GM18873 (cell line): ENCODE data around the gene PLG.
"Not testable (repeated sequence)": the region's sequence is repeated elsewhere in the genome, so short reads cannot be mapped to it uniquely, and the experiment has no call there.

ENCODE experiments used
- ATAC-seq: cut with Tn5 transposase; IDR thresholded peaks from one replicate; pipeline ENCODE4 v1.9.1; 2021; ENCODE audit warnings: mild to moderate bottlenecking, moderate library complexity, moderate number of reproducible peaks; ENCODE audit not compliant: unreplicated experiment, low FRiP score

The PLG gene

DNA sequence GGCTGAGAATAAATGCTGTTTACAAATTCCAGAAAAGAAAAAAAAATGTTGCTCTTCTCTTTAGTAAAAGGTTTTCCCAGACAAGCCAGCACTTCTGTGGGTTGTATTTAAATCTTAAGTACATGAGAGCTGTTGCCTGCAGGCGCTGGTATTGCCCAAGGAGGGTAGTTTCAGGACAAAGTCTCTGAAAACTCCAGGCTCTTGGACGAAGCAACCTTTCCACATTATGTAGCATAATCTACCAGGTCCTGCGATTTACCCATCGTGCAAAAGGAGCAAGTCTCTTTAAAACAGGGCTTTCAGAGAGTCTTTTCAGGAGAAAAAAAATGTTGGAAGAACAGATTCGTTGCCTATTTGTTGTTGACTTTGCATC is 65.6 kb downstream of the PLG start:
- peak; percentile 13 for ATAC-seq

DNA sequence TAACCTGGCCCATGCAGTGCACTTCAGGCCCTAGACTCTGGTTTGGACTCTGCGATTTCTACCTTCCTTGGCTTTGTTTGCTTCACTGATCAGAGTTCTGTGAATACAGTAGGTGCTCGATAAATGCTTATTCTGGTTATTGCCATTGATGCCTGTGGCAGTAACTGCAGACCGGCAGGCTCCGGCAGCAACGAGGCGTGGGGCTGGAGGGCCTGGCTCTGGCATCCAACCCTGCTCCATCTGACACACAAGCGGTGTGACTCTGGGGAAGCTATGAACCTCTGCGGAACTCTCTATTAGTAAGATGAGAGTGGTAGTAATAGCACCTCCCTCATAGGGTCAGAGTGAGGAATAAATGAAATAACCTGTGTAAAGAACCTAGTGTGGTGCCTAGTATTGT is 66.1 kb downstream of the PLG start:
- ATAC-seq = no peak

DNA sequence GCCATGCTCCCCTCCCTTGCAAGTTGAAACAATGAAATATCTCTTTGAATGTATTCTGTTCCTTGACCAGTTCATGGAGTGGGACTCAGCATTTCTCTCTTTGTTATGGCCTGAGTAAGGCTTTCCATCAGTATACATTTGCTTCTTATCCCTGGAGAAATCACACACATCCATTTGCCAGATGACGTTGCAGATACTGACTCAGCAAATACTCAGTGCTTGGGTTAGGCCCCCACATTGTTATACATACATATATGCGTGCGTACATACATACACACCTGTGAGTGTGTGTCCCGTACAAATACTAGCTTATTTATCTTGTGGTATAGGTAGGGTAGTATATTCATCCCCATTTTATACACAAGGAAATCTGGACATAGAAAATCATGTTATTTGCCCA is 72.4 kb downstream of the PLG start:
- ATAC-seq = no peak

DNA sequence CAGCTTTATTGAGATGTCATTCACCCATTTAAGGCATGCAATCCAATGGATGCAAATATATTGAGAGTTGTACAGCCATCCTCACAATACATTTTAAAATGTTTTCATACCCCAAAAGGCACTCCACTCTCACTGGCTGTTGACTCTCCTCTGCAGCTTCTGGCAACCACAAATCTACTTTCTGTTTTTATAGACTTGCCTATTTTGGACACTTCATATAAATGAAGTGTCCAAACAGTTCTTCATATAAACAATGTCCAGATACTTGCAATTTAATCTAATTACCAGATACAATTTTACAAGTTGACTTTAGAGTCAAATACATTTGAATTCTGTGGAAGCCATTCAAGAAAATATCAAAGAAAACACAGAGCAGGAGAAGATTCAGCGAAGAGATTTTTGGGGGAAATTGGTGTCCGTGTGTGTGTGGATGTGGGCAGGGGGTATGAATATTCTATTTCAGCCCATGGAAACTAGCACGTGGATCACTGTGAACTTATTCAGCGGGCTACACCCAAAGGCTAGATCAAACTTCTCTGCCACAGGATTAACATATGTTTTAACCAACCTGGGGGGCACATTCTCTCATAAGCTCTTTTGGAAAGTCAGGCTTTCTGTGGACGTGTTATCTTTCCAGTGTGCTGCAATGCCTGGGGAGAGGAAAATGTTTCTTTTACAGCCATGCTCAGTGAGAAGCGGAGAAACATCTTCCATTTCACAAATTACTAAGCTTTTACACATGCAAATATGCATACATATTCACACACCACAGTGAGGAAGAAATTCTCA is 73.9 kb downstream of the PLG start:
- ATAC-seq = no peak

DNA sequence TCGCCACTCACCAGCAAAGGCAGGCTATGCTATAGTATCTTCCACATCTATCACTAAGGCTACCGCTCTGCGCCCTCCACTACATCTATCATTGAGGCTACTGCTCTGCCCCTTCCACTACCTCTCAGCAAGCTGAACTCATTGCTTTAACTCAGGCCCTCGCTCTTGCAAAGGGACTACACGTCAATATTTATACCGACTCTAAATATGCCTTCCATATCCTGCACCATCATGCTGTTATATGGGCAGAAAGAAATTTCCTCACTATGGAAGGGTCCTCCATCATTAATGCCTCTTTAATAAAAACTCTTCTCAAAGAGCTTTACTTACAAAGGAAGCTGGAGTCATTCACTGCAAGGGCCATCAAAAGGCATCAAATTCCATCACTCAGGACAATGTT is 77.1 kb downstream of the PLG start:
- ATAC-seq = not testable (repeated sequence)

DNA sequence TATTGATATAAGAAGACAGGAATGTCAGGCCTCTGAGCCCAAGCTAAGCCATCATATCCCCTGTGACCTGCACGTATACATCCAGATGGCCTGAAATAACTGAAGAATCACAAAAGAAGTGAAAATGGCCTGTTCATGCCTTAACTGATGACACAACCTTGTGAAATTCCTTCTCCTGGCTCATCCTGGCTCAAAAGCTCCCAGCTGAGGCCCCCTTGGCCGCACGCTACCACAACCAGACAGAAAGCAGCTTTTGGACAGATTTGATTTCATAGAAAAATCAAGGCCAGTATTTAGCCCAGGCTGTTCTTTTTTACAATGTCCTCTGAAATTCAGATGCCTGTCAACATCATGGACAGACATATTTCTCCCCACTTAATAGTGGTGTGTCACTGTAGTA is 78.6 kb downstream of the PLG start:
- ATAC-seq = not testable (repeated sequence)

DNA sequence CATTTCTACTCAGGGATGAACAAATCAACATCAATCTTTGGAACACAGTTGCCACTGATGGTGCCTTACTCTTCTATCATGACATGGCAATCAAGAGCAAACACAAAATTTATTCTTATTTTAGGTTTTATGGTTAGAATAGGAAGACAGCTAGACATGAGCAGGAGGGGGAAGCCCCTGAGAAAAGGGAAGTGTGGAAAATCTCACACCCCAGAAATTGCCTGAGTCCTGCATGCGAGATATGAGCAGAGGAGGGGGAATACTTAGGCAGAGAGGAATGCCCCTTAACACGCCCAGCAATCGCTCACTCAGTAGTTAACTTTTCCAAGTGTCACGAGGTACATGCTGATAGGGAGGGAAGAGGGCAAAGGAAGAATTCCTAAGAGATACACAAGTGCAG is 79.3 kb downstream of the PLG start:
- no peak for ATAC-seq

DNA sequence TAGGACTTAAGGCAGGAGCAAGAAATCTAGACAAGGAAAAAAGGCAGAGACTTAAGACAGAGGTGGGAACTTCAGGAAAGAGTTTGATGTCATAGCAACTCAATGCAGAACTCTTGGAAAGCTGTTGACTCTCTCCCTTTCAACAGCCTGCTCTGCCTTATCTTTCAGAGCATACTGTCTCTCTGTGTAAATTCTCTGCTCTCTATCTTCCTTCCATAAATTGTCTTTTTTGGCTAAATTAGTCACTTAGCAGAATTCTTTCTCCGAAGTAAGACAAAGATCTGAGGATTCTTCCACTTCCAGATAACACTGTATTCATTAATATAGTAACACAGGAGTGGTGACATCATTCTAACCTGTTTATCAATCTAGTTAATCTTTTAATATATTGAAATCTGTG is 80.2 kb downstream of the PLG start:
- ATAC-seq = no peak

DNA sequence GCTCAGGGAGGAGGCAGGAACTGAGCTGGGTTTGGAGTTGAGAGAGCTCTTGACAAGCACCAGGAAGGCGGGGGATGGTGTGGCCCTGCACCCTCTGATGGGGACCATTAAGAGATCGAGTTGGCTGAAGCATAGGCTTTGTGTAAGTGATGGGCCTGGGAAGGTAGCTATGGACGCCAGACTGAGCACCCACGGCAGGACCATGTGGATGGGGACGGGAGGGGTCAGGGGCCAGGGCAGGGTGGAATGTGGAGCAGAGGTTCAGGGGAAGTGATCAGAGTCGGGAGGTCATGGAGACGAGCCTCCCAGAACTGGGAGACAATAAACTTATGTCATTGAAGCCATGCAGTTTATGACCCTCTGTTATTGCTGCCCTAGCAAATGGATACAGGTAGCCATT is 81.7 kb downstream of the PLG start:
- ATAC-seq = no peak

DNA sequence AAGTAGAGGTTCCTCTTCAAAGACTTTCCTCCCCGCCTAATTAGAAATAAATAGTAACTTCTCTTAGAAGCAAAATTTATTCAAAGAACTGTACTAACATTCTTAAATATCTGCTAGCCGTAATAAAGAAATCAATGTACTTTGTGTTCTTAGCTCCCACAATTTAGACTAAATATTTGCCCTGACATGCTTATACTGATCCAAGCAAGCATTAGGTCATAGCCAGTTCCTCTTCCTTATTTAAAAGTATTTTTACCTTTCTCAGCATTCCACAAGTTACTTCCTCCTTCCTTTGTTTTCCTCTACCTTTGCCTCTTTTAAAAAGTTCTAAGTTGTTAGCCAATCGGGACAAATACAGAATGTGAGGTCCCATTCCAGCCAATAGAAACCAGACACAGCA is 86.1 kb downstream of the PLG start:
- ATAC-seq = not testable (repeated sequence)

DNA sequence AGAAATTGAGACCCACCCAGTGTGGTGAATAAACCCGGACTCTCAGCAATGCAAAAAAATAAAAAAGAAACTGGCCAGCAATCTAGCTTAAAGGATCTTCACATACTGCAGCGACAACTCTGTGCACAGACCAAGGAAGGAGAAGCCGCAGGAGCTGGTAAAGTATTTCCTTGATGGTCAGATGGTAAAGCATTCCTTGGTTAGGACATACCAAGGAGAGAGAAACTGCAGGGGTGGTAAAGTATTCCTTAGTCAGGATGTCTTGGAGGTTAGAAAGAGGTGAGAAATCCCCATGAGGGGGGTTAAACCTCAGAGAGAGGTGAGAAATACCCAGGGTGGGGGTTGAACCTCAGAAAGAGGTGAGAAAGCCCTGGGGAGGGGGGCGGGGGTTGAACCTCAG is 86.8 kb downstream of the PLG start:
- ATAC-seq = no peak

DNA sequence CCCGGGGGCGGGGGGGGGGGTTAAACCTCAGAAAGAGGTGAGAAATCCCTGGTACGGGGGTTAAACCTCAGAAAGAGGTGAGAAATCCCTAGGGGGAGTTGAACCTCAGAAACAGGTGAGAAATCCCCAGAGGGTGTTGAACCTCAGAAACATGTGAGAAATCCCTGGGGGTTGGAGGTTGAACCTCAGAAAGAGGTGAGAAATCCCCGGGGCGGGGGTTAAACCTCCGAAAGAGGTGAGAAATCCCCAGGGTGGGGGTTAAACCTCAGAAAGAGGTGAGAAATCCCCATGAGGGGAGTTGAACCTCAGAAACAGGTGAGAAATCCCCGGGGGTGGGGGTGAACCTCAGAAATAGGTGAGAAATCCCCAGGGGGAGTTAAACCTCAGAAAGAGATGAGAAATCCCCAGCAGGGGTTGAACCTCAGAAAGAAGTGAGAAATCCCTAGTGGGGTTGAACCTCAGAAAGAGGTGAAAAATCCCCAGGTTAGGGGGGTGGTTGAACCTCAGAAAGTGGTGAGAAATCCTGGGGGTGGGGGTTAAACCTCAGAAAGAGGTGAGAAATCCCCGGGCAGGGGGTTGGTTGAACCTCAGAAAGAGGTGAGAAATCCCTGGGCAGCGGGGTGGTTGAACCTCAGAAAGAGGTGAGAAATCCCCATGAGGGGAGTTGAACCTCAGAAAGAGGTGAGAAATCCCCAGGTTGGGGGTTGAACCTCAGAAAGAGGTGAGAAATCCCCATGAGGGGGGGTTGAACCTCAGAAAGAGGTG is 87.4 kb downstream of the PLG start:
- ATAC-seq = no peak

DNA sequence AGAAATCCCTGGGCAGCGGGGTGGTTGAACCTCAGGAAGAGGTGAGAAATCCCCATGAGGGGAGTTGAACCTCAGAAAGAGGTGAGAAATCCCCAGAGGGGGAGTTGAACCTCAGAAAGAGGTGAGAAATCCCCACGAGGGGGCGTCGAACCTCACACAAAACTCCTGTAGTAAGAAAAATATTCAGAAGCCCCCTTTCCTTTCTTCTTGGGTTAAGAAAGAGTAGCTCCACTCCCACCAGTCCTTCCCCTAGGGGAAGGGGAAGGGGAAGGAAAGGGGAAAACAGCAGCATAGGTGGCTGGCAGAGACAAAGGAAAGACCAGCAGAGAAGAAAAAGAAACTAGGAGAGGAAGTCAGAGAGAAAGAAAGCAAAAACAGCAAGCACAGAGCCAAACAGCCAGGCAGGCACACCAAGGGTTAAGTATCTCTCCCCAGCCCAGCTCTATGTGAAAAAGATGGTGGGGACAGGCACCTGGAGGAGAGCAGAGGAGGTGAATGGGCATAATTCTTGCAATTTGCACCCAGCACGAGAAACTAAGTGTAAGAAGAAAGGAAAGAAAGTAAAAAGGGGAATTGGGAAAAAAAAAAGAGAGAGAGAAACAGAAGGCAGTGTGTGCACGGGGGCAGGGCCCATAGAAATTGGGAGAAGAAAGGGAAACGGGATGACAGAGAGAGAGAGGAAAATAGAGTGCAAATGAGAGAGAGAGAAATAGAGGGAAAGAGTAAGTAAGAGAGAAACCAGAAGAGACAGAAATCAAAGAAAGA is 88.2 kb downstream of the PLG start:
- ATAC-seq = no peak

DNA sequence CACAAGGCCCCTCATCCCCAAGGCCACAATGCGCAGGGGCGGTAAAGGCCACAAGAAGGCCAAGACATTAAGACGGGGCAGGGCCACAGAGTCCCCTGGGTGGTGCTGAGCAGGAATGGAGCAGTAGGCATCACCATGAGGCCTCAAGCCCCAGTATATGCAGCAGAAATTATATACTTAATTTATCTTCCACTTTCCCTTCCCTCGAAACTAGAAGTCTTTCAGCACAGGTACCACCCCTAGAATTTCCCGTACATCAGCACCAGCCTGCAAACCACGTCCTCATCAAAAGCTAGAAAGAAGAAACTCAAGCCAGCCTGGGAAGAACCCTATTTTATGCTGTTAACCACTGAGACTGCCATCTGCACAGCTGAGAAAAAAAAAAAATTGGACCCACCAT is 89.4 kb downstream of the PLG start:
- ATAC-seq = peak; percentile 82

DNA sequence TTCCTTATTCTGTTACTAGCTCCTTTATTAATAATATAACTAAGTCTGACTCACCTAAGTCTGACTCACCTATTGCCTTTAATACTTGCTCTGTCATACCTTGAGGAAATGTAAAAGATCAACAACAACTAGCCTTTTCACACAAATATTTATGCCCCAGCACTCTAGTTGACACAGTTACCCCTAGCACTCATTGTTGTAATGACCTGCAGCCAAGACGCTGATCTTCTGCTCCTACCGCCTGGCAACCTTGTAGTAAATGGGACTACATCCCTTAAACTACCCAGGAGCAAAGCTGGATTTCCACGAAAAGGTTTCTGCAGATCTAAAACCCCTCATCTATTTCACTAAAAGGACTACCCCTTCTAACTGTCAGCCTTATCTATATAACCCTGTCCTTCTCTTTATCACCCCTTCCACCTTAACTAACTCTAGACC is 90.0 kb downstream of the PLG start:
- peak; percentile 32 for ATAC-seq

DNA sequence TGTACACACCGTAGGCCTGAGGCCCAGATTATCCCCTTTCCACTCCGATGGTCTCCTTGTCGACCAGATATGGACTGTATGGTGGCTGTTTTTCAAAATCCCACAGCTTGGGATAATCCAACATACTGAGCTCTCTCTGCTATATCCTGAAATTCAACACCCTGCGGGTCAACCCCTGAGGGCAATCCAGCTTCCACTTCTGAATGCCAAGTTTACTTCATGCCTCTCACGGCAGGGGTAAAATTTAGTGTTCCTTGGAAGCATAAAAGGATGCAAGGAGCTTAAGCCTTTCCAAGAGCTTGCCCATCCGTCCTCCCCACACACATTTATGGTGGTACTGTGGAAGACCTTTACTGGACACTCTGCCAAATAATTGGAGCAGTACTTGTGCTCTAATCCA is 90.7 kb downstream of the PLG start:
- no peak for ATAC-seq

DNA sequence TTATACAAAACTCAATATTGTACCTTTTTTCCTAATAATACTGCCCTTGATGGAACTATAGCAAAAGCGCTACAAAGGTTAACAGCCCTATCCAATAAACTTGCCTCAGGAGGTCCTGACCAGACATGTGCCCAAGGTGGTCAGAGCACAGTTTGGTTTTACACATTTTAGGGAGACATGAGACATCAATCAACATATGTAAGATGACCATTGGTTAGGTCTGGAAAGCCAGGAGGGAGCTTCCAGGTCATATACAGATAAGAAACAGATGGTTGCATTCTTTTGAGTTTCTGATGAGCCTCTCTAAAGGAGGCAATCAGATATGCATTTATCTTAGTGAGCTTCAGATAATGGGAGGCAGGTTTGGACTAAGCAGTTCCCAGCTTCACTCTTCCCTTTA is 91.6 kb downstream of the PLG start:
- ATAC-seq = no peak

DNA sequence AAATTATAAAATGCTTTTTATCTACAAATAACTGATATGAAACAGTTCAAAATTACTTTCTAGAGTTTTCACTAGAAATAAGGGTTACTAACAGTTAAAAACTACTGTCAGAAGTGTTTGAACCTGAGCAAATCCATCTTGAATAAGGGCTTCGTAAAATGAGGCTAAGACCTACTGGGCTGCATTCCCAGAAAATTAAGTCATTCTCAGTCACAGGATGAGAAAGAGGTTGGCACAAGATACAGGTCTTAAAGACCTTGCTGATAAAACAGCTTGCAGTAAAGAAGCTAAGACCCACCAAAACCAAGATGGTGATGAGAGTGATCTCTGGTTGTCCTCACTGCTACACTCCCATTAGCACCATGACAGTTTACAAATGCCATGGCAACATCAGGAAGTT is 93.7 kb downstream of the PLG start:
- no peak for ATAC-seq

DNA sequence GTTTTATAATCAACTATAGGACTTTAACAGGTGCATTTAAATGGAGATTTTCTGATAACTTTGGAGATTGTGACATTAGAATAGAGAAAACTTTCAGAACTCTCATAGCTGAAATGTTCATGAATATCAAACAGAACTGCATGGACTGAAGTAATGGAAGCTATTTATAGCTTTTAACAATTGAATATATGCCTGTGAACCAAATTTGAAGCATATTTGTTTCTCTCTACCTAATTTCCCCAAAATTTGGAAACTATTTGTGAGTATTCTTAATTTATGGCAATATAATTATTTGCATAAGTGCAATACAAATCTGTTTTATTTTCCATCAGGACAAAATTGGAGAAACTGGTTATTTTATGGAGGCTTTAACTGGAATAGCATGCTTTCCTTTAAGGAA is 96.6 kb downstream of the PLG start:
- ATAC-seq = no peak

DNA sequence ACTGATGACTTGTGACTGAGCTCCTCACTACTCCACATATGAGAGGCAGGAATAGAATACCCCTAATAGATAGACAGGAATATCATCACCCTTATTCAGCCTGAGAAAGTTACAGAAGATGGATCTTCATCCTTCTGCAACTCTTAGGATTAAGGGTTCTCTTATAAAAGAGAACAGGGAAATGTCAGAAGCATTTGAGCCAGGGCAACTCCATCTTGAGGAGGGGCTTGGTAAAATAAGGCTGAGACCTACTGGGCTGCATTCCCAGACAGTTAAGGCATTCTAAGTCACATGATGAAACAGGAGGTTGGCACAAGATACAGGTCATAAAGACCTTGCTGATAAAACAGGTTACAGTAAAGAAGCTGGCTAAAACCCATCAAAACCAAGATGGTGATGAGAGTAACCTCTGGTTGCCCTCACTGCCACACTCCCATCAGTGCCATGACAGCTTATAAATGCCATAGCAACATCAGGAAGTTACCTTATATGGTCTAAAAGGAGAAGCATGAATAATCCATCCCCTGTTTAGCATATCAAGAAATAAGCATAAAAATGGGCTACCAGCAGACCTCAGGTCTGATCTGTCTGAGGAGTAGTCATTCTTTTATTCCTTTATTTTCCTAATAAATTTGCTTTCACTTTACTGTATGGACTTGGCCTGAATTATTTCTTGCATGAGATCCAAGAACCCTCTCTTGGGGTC is 97.9 kb downstream of the PLG start:
- ATAC-seq = no peak

DNA sequence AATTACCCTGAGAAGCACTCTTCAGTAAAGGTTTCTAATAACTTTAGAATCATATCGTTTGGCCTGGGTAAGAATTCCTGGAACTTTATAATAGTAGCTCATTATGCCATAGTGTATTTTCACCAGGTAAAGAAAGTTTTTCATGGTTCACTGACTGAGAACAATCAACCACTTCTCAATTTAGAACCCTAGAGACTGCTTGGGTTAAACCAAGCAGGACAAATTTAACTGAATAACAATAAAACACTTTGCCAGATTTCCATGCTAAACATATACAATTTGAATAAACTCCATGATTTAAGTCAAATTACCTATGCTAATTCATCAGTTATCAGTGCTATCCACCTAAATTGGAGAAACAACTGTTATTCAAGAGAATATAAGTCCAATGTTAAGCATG is 99.4 kb downstream of the PLG start:
- no peak for ATAC-seq
